GM18520 (cell line): ENCODE data around the gene NAT9.

Experiments
- ATAC-seq: cut with Tn5 transposase; IDR thresholded peaks from one replicate; pipeline ENCODE4 v1.9.1; 2021; ENCODE audit not compliant: unreplicated experiment

Gene NAT9

GRCh38 chr17:74763565-74764387 is 12.4 kb downstream of the NAT9 start:
- no peak for ATAC-seq

GRCh38 chr17:74761931-74762330 is 14.2 kb downstream of the NAT9 start:
- no peak for ATAC-seq

GRCh38 chr17:74761419-74761818 is 14.7 kb downstream of the NAT9 start:
- no peak for ATAC-seq

- no peak for ATAC-seq
Observed at GRCh38 chr17:74760404-74761105, 15.6 kb downstream of the NAT9 start.

GRCh38 chr17:74759941-74760340 is 16.2 kb downstream of the NAT9 start:
- no peak for ATAC-seq

- peak; percentile 36 for ATAC-seq
Observed at GRCh38 chr17:74759243-74759801, 16.8 kb downstream of the NAT9 start.

- no peak for ATAC-seq
Observed at GRCh38 chr17:74758848-74759168, 17.3 kb downstream of the NAT9 start.

- no peak for ATAC-seq
Observed at GRCh38 chr17:74757931-74758847, 18.0 kb downstream of the NAT9 start.

- ATAC-seq, result no peak
Observed at GRCh38 chr17:74757502-74757901, 18.6 kb downstream of the NAT9 start.

- no peak for ATAC-seq
Observed at GRCh38 chr17:74756891-74757290, 19.3 kb downstream of the NAT9 start.

GRCh38 chr17:74755533-74755932 is 20.6 kb downstream of the NAT9 start:
- ATAC-seq, result no peak

GRCh38 chr17:74754832-74755231 is 21.3 kb downstream of the NAT9 start:
- no peak for ATAC-seq

GRCh38 chr17:74752822-74753401 is 23.2 kb downstream of the NAT9 start:
- ATAC-seq, result no peak

- no peak for ATAC-seq
Observed at GRCh38 chr17:74752415-74752814, 23.7 kb downstream of the NAT9 start.

- ATAC-seq, result no peak
Observed at GRCh38 chr17:74750327-74751069, 25.6 kb downstream of the NAT9 start.

GRCh38 chr17:74750039-74750326 is 26.2 kb downstream of the NAT9 start:
- no peak for ATAC-seq

- ATAC-seq, result no peak
Observed at GRCh38 chr17:74749279-74750038, 26.7 kb downstream of the NAT9 start.

GRCh38 chr17:74748529-74749278 is 27.4 kb downstream of the NAT9 start, which contains the start of gene NHERF1:
NHERF1 (plus strand) TSS chr17:74748628; CDS start chr17:74748847, 219 bp downstream.
- ATAC-seq, result peak; percentile 3

- peak; percentile 89 for ATAC-seq
Observed at GRCh38 chr17:74748279-74748528, 27.9 kb downstream of the NAT9 start.
